ENCODE measurements around the gene SIX3. TPM values are rescaled to one million over a fixed set of nuclear protein-coding genes. Genes with fewer than 3 reads are reported as not detected.

SIX3 gene
- total and polyA plus RNA-seq, 2 experiments from 2014 or later, result 0.21 to 0.28 TPM

DNA sequence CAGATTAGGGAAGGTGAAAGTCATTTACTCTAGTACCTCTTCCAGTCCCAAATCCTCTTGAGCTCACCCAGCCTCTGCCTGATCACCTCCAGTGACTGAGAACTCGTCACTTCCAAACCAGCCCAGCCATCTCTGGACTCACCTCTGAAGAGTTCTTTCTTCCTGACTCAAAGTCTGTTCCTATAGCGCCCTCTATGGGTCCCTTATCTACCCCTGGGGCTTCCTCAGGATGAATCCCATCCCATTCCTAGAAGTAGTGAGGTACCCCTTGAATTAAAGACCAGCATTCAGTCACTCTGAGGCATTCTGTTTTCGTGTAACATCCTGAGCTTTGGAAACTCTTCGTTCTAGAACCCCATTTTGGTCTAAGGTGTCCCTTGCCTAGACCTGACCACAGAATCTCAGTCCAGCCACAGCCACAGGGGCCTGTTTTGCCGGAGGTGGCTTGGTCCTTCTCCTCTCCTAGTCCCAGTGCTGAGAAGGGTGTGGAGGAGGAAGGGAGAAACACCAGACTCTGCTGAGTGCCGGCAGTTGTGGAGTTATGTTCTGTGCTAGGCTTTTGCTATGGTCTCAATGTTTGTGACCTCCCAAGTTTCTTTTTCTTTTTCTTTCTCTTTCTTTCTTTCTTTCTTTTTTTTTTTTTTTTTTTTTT is 32.7 kb downstream of the SIX3 start:
- no peaks in the 10 kb centered on the region for H3K9me3 Mint-ChIP-seq
- Histone ChIP-seq H3K27ac (ENCODE audit: low read depth) (no peak overlapping the region), H3K27me3 (ENCODE audit: insufficient read depth) (0 out of 2 replicates have a peak, but pooled peaks cover 4% of the 10 kb centered on the region), H3K36me3 (ENCODE audit: insufficient read depth) (no peaks in the 10 kb centered on the region), H2AFZ (no peak overlapping the region), H3K79me2 (replicated peaks; ENCODE audit: insufficient read depth) (no peaks in the 10 kb centered on the region), H3F3A (replicated peaks; ENCODE audit: low read depth) (no peaks in the 10 kb centered on the region), H3K4me1 (ENCODE audit: insufficient read depth) (peaks cover 14% of the 10 kb centered on the region), H3K4me2 (no peak overlapping the region), H3K9me2 (ENCODE audit: insufficient read depth) (no peaks in the 10 kb centered on the region), H4K20me1 (replicated peaks; ENCODE audit: insufficient read depth) (no peaks in the 10 kb centered on the region), H3K4me3 (no peak overlapping the region)
- no peak overlapping the region for H3K4me3 Mint-ChIP-seq
- TF ChIP-seq REST (IDR thresholded peaks at IDR 0.05; ENCODE audit: unreplicated experiment) (no peak), ZNF331 (CRISPR knock-in tag; IDR thresholded peaks at IDR 0.05; ENCODE audit: low read depth) (no peak), POLR2AphosphoS5 (IDR thresholded peaks at IDR 0.05; ENCODE audit: low read depth) (no peak), ZNF114 (CRISPR knock-in tag; IDR thresholded peaks at IDR 0.05) (no peak), ZNF462 (CRISPR knock-in tag; IDR thresholded peaks at IDR 0.05) (0 out of 2 replicates have a peak, but pooled peaks have one; percentile 25), ETS1 (IDR thresholded peaks at IDR 0.05) (no peak)
- TF ChIP-seq, protein P1, sequence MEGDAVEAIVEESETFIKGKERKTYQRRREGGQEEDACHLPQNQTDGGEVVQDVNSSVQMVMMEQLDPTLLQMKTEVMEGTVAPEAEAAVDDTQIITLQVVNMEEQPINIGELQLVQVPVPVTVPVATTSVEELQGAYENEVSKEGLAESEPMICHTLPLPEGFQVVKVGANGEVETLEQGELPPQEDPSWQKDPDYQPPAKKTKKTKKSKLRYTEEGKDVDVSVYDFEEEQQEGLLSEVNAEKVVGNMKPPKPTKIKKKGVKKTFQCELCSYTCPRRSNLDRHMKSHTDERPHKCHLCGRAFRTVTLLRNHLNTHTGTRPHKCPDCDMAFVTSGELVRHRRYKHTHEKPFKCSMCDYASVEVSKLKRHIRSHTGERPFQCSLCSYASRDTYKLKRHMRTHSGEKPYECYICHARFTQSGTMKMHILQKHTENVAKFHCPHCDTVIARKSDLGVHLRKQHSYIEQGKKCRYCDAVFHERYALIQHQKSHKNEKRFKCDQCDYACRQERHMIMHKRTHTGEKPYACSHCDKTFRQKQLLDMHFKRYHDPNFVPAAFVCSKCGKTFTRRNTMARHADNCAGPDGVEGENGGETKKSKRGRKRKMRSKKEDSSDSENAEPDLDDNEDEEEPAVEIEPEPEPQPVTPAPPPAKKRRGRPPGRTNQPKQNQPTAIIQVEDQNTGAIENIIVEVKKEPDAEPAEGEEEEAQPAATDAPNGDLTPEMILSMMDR (conservative IDR thresholded peaks at IDR 0.05; ENCODE audit: low read depth in 2 of 2), result peak; percentile 88 to 91
- peak; percentile 84 for ATAC-seq
- no peaks in the 10 kb centered on the region for H3K36me3 Mint-ChIP-seq (ENCODE audit: low read depth)
- no peak overlapping the region for H3K27ac Mint-ChIP-seq
- H3K27me3 Mint-ChIP-seq (ENCODE audit: insufficient read depth, low read depth, poor library complexity), result peaks cover 18% of the 10 kb centered on the region
- DNase-seq (ENCODE audit: low spot score), result peak; percentile 98
- H3K4me1 Mint-ChIP-seq, result peaks cover 29% of the 10 kb centered on the region

Data from GM23338 (cell line).